IgD-negative memory B cell (primary cell): ENCODE results near the gene MSANTD1. TPM values are rescaled to one million over a fixed set of nuclear protein-coding genes. Genes with fewer than 3 reads are reported as not detected.

Experiments used
- H3K27ac Mint-ChIP-seq, 3 donors: one replicate each; pipeline ENCODE4 v1.8.0; 2020 to 2022; ENCODE audit warnings: mild to moderate bottlenecking in 3 of 3, mixed read lengths in 3 of 3, moderate library complexity in 1 of 3
- H3K27me3 Mint-ChIP-seq: one replicate; pipeline ENCODE4 v1.8.0; 2021; ENCODE audit warnings: mixed read lengths
- H3K36me3 Mint-ChIP-seq: one replicate; pipeline ENCODE4 v1.8.0; 2020; ENCODE audit warnings: mild to moderate bottlenecking, mixed read lengths
- H3K4me1 Mint-ChIP-seq, 3 donors: one replicate each; pipeline ENCODE4 v1.8.0; 2020 to 2022; ENCODE audit warnings: mixed read lengths in 3 of 3, mild to moderate bottlenecking in 1 of 3
- H3K4me3 Mint-ChIP-seq, 4 donors: one replicate each; pipeline ENCODE4 v1.8.0; 2020 to 2022; ENCODE audit warnings: mild to moderate bottlenecking in 4 of 4, mixed read lengths in 4 of 4, moderate library complexity in 3 of 4
- H3K9me3 Mint-ChIP-seq, 3 donors: one replicate each; pipeline ENCODE4 v1.8.0; 2020 to 2021; ENCODE audit warnings: mixed read lengths in 3 of 3, mild to moderate bottlenecking in 1 of 3
- polyA plus RNA-seq: library from polyadenylated mRNA; unstranded; fragments of 300-500 nt; fragmentation: Illumina TruSeq; gene quantifications from one replicate; pipeline ENCODE4 v1.2.3, GENCODE V29; 2021

Gene MSANTD1
- polyA plus RNA-seq, 1 donor from 2014 or later = not detected

DNA sequence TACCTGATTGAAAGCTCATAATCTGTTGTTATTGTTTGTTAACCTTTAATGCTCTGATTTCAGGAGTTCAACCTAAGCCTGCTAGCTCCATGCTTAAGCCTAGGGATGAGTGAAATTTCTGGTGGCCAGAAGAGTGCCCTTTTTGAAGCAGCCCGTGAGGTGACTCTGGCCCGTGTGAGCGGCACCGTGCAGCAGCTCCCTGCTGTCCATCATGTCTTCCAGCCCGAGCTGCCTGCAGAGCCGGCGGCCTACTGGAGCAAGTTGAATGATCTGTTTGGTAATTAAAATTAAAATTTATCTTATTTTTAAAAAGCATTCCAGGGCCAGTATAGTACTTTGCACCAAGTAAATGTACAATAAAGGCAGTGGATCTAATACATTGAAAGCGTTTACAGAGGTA, 37.1 kb upstream of the MSANTD1 start:
- Mint-ChIP-seq H3K27ac (no peak overlapping the region), H3K4me1 (no peaks in the 10 kb centered on the region), H3K9me3 (no peaks in the 10 kb centered on the region), H3K36me3 (peaks cover 7% of the 10 kb centered on the region), H3K4me3 (no peak overlapping the region), H3K27me3 (no peaks in the 10 kb centered on the region)

DNA sequence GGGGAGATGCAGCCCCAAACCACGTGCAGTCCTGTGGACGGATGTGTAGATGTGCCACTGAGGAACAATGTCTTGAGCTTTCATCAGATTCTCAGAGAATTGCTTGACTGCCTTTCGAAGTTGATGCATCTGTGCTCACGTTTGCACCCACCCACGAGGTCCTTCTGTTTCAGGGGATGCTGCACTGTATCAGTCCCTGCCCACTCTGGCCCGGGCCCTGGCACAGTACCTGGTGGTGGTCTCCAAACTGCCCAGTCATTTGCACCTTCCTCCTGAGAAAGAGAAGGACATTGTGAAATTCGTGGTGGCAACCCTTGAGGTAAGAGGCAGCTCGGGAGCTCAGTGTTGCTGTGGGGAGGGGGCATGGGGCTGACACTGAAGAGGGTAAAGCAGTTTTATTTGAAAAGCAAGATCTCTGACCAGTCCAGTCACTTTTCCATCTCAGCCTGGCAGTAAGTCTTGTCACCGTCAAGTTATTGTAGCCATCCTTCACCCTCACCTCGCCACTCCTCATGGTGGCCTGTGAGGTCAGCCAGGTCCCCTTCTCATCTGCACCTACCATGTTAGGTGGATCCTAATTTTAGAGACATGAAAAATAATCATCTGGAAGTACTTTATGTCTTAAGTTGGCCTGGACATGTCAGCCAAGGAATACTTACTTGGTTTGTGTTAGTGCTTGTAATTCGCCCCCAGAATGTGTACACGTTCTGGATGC, 36.4 kb upstream of the MSANTD1 start:
- Mint-ChIP-seq H3K27me3 (no peaks in the 10 kb centered on the region), H3K36me3 (peaks cover 3% of the 10 kb centered on the region), H3K4me1 (no peaks in the 10 kb centered on the region), H3K27ac (no peak overlapping the region), H3K4me3 (no peak overlapping the region), H3K9me3 (no peaks in the 10 kb centered on the region)

DNA sequence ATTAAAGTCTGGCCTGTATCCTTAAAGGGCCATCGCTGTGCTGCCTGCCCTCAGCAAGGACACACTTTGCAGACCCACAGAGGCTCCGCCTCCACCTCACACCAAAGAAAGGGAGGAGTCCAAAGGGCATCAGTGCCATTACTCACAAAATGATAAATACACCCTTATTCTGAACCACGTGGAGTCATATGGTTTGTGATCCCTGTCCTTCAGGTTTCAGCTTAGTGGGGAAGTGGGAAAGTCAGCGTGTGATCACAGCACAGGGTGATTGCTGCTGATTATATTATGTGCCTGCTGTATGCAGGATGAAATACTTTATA, 35.9 kb upstream of the MSANTD1 start:
- no peak overlapping the region for H3K4me3 Mint-ChIP-seq
- H3K27ac Mint-ChIP-seq = no peak overlapping the region
- no peaks in the 10 kb centered on the region for H3K4me1 Mint-ChIP-seq

DNA sequence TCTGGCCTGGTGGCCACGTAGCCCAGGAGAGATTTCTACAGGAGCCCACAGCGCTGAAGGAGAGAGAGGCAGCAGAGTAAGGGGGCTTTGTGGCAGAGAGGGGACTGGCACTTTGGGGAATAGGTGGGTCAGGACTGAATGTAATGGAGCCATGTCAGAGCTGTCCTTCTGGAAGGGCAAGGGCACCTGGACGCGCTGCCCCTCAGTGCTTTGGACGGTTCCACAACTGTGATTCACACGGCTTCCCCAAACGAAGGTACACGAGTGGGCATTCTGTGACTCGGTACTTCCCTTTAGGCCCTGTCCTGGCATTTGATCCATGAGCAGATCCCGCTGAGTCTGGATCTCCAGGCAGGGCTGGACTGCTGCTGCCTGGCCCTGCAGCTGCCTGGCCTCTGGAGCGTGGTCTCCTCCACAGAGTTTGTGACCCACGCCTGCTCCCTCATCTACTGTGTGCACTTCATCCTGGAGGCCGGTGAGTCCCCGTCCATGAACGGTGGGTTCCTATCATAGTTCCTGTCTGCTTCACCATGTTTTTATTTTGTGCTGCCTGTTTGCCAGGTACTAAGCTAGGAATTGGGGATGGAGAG, 35.2 kb upstream of the MSANTD1 start:
- no peaks in the 10 kb centered on the region for H3K27me3 Mint-ChIP-seq
- peaks cover 5% of the 10 kb centered on the region for H3K36me3 Mint-ChIP-seq
- no peaks in the 10 kb centered on the region for H3K9me3 Mint-ChIP-seq
- no peaks in the 10 kb centered on the region for H3K4me1 Mint-ChIP-seq
- H3K27ac Mint-ChIP-seq = no peak overlapping the region
- no peak overlapping the region for H3K4me3 Mint-ChIP-seq

More for the DNA sequence above, 35.9 kb upstream of the MSANTD1 start:
- Mint-ChIP-seq H3K27me3 (no peaks in the 10 kb centered on the region), H3K36me3 (peaks cover 3% of the 10 kb centered on the region), H3K9me3 (no peaks in the 10 kb centered on the region)

DNA sequence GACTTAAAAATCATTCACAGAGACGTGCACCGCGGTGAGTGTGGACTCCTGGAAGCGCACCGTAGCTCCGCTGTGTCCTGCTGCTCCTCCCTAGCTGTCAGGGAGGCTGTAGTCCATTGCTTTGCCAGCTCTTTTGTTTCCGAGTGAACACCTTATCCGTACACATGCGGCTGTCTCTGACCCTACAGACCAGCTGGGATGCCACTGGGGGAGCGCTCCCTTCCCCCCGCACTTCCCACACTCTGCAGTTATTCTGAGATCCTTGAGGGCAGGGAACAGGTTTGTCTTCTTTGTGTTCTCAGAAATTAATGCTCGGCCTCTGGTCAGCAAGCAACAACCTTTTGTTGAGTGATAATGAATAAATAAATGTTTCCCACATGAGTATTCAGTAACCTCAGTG, 33.7 kb upstream of the MSANTD1 start:
- Mint-ChIP-seq H3K27me3 (no peaks in the 10 kb centered on the region), H3K4me1 (no peaks in the 10 kb centered on the region), H3K4me3 (no peak overlapping the region), H3K27ac (no peak overlapping the region), H3K36me3 (peaks cover 5% of the 10 kb centered on the region), H3K9me3 (no peaks in the 10 kb centered on the region)

DNA sequence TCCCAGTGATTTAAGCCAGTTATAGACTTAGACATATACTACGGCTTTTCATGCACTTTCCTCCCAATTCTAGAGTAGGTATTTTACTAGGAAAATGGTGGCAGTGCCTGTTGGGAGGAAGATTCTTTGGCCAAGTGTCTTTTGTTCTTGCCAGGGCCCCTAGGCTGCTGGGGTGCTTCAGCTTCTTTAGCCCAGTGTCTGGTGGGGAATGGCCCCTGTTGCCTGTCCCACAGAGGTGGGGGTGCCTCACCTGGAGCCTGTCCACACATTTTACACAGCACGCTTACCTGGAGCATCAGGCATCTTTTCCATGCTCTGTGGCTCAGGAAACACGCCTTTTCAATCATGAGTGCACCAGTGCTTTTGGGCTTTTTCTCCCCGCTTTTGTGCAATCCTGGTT, 33.2 kb upstream of the MSANTD1 start:
- H3K4me3 Mint-ChIP-seq = no peak overlapping the region
- H3K27me3 Mint-ChIP-seq = no peaks in the 10 kb centered on the region
- H3K27ac Mint-ChIP-seq = no peak overlapping the region
- H3K36me3 Mint-ChIP-seq = peaks cover 5% of the 10 kb centered on the region
- H3K9me3 Mint-ChIP-seq = no peaks in the 10 kb centered on the region
- no peaks in the 10 kb centered on the region for H3K4me1 Mint-ChIP-seq

DNA sequence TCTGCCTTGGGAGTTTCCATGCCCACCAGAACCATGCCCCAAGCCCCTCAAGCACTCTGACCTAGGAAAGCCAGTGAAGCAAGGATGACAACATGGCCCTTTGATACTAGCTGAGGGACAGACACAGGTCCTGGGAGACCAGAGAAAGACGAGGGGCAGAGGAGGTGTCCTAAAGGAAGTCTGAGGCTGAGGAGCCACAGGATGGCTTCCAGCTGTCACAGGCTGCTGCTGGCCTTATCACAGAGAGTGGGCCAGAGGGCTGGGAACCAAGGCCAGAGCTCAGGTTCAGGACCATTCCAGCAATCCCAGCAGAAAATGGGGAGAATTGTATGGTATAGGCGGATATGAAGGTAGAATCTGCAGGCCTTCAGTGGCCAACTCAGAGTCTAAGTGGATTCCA, 31.7 kb upstream of the MSANTD1 start:
- H3K4me1 Mint-ChIP-seq = no peaks in the 10 kb centered on the region
- H3K27me3 Mint-ChIP-seq = no peaks in the 10 kb centered on the region
- no peak overlapping the region for H3K27ac Mint-ChIP-seq
- no peak overlapping the region for H3K4me3 Mint-ChIP-seq
- peaks cover 5% of the 10 kb centered on the region for H3K36me3 Mint-ChIP-seq
- H3K9me3 Mint-ChIP-seq = no peaks in the 10 kb centered on the region

DNA sequence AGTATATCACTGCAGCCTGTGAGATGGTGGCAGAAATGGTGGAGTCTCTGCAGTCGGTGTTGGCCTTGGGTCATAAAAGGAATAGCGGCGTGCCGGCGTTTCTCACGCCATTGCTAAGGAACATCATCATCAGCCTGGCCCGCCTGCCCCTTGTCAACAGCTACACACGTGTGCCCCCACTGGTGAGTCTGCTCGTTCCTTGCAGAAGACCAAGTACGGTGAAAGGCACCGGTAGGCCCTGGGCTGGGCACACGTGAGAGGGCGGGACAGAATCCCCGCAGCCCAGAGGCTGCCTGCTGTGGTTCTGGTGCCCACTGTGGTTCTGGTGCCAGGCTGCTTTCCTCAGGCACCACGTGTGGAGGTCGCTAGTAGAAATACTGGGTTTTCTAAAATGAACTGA, 31.2 kb upstream of the MSANTD1 start:
- H3K27ac Mint-ChIP-seq = no peak overlapping the region
- H3K27me3 Mint-ChIP-seq = no peaks in the 10 kb centered on the region
- no peak overlapping the region for H3K4me3 Mint-ChIP-seq
- no peaks in the 10 kb centered on the region for H3K4me1 Mint-ChIP-seq
- H3K36me3 Mint-ChIP-seq = peaks cover 5% of the 10 kb centered on the region
- no peaks in the 10 kb centered on the region for H3K9me3 Mint-ChIP-seq

DNA sequence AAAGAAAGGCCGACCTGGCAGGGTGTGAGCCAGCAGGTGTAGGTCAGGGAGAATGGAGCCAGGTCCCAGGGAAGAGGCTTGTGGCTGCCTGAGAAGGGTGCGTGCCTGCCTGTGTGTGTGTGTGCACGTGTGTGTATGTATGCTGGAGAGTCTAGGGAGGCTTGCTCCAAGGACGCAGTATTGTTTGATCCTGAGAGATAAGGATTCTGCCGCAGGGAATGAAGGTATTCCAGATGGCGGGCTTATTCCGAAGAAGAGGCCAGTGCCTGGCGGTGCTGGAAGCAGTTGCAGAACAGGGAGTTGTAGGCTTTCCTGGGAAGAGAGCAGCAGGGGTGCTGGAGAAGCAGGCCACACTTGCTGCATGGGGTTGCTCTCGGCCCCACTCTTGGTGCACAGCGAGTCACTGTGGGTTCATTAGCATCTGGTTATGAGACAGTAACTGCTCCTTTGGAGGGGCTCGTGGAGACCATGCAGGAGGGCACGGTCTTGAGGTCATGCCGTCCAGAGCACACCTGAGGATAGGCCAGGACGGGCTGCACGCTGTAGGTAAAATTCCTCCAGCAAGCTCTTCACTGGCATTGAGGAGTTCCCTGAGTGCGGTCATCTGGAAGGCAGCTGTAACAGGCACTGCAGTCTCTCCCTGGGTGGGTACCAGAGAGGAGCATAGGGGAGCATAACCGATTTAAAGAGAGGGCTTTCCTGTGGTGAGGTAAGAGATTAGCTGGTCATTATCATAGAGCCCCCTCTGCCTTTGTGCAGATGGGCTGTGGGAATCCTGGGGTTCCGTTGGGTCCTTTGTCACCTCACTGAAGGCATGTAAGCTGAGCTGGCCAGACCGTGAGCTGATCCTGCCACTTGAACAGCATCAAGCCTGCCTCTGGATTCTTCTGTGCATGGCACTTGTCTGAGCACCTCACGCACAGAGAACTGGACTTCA, 29.9 kb upstream of the MSANTD1 start:
- peaks cover 5% of the 10 kb centered on the region for H3K36me3 Mint-ChIP-seq
- no peaks in the 10 kb centered on the region for H3K27me3 Mint-ChIP-seq
- H3K27ac Mint-ChIP-seq = peak overlapping the region in 2 of 3 donors; percentile 23 to 78
- H3K4me1 Mint-ChIP-seq = no peaks in the 10 kb centered on the region
- H3K4me3 Mint-ChIP-seq = no peak overlapping the region
- H3K9me3 Mint-ChIP-seq = no peaks in the 10 kb centered on the region

DNA sequence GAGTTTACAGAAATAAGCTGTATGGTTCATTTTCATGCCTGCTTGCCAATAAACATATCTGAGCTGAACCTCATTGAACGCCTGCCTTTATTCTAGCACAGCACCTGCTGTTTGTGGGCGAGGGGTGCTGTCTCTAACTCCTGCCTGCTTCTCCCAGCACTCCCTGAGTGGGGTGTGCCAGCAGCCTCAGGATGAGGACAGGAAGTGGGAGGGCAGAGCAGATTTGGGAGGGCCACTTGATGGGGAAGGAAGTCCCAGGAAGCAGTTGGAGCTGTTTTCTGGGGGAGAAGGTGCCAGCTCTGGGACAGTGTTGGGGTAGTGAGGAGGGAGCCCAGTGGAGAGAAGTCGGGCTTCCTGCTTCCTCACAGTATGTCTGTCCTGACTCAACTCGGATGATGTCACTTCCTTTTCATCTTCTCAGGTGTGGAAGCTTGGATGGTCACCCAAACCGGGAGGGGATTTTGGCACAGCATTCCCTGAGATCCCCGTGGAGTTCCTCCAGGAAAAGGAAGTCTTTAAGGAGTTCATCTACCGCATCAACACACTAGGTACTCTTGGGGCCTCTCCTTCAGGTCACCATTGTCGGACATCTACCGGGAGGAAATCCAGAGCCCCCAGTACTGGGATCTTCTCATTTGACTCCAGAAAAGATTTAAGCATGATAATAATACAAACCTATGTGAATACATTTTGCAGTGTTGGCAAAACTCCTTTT, 29.0 kb upstream of the MSANTD1 start:
- no peaks in the 10 kb centered on the region for H3K27me3 Mint-ChIP-seq
- no peak overlapping the region for H3K4me3 Mint-ChIP-seq
- H3K4me1 Mint-ChIP-seq = peaks cover 0 to 2% (median 0%) of the 10 kb centered on the region in 3 donors
- no peaks in the 10 kb centered on the region for H3K9me3 Mint-ChIP-seq
- peaks cover 2% of the 10 kb centered on the region for H3K36me3 Mint-ChIP-seq
- no peak overlapping the region for H3K27ac Mint-ChIP-seq

DNA sequence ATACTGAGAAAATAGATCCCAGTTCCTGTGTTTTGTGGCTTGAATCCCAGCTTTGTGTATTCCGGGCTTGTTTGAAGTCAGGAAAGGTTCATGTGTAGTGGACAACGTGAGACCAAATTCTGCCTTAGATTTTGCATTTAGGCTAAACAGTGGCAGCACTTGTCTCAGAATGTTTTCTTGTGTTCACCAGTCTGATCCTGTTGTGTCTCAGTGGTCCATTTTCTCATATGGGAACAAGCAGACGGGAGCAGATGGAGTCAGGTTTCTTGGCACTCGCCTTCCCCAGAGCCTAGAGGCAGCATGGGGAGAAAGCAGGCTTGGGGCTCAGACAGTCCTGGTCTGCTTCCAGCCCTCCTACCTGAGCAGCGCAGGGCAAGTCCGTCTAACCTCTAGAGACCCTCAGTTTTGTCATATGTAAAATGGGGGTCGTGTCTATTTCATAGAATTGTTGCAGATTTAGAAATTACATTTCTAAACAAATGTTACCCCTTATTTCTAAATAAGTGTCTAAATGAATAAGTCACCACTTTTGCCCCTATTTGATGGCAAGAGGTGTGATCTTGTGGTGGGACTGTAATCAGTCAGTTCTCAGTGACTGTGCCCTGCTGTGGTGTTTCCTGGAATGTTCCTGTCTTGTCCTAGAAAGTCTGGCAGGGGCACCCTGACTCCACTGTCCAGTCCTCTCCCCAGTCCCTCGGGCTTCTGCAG, 28.3 kb upstream of the MSANTD1 start:
- Mint-ChIP-seq H3K36me3 (peaks cover 2% of the 10 kb centered on the region), H3K4me1 (peaks cover 0 to 2% (median 0%) of the 10 kb centered on the region in 3 donors), H3K27me3 (no peaks in the 10 kb centered on the region), H3K27ac (no peak overlapping the region), H3K4me3 (no peak overlapping the region), H3K9me3 (no peaks in the 10 kb centered on the region)

DNA sequence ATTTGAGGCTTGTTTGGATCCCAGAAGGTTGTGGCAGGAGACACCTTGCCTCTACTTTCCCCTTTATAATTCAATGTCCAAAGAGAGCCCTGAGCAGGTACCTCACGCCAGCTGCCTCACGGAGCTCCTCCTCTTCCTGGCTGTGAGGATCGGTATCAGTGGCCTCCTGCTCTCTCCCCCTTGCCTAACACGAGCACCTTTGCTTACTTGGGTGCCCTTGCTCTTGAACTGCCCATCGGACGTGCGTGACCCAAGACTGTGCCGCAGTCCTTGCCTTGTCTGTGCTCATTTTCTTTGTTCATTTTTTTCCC, 27.8 kb upstream of the MSANTD1 start:
- H3K27ac Mint-ChIP-seq = no peak overlapping the region
- H3K9me3 Mint-ChIP-seq = no peaks in the 10 kb centered on the region
- H3K4me3 Mint-ChIP-seq = no peak overlapping the region
- peaks cover 2% of the 10 kb centered on the region for H3K36me3 Mint-ChIP-seq
- H3K4me1 Mint-ChIP-seq = peaks cover 0 to 4% (median 2%) of the 10 kb centered on the region in 3 donors
- no peaks in the 10 kb centered on the region for H3K27me3 Mint-ChIP-seq

DNA sequence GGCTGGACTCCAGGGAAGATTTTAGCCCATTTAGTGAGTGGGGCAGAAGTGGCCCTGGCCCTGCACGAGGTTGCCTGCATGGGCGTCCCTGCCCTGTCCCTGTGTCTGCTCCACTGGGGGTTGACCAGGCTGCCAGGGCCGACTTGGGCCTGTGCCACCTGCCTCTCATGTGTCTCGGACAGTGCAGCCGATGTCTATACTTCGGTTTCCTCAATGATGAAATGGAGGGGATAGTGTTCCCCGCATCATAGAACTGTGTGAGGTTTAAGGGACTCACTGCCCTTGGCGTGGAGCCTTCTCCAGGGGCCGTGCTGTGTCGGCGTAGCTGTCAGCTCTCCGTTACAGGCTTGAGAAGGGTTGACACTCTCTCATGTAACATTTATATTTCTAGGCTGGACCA, 27.0 kb upstream of the MSANTD1 start:
- no peaks in the 10 kb centered on the region for H3K27me3 Mint-ChIP-seq
- H3K9me3 Mint-ChIP-seq = no peaks in the 10 kb centered on the region
- peaks cover 0 to 8% (median 4%) of the 10 kb centered on the region in 3 donors for H3K4me1 Mint-ChIP-seq
- peak overlapping the region in 1 of 3 donors; percentile 50 for H3K27ac Mint-ChIP-seq
- peaks cover 2% of the 10 kb centered on the region for H3K36me3 Mint-ChIP-seq
- H3K4me3 Mint-ChIP-seq = no peak overlapping the region

DNA sequence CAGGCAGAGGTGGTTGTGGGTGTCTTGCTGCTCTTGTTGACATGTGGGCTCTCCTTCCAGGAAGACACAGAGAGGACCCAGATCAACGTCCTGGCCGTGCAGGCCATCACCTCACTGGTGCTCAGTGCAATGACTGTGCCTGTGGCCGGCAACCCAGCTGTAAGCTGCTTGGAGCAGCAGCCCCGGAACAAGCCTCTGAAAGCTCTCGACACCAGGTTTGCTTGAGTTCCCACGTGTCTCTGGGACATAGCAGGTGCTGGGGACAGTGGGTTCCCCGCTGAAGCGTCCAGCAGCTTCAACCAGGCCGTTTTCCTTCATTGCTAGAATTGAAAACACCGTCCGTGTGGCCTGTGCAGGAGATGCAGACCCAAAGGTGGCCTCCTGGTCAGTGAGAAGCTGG, 25.6 kb upstream of the MSANTD1 start:
- Mint-ChIP-seq H3K9me3 (no peaks in the 10 kb centered on the region), H3K4me3 (no peak overlapping the region), H3K27me3 (no peaks in the 10 kb centered on the region), H3K4me1 (peaks cover 0 to 8% (median 4%) of the 10 kb centered on the region in 3 donors), H3K36me3 (peaks cover 2% of the 10 kb centered on the region), H3K27ac (peak overlapping the region in 1 of 3 donors; percentile 59)
